Uterus (tissue), 2 donors: Measurements from ENCODE around the gene MED8.

Source experiments
- CTCF ChIP-seq, 4 experiments: fragments of 200-600 bp in 2 of 4; fragments of 450-650 bp in 2 of 4; sonication (generic) in 2 of 4; IDR thresholded peaks; one replicate each; pipeline ENCODE4 v1.5.1; 2016 to 2019; ENCODE audit warnings: antibody characterized with exemption in 4 of 4, mild to moderate bottlenecking in 2 of 4, moderate library complexity in 1 of 4
- POLR2A ChIP-seq, 2 donors: fragments of 450-650 bp; IDR thresholded peaks; one replicate each; pipeline ENCODE4 v1.6.1; 2016; ENCODE audit warnings: antibody characterized with exemption in 2 of 2, mild to moderate bottlenecking in 1 of 2, moderate library complexity in 1 of 2

DNA sequence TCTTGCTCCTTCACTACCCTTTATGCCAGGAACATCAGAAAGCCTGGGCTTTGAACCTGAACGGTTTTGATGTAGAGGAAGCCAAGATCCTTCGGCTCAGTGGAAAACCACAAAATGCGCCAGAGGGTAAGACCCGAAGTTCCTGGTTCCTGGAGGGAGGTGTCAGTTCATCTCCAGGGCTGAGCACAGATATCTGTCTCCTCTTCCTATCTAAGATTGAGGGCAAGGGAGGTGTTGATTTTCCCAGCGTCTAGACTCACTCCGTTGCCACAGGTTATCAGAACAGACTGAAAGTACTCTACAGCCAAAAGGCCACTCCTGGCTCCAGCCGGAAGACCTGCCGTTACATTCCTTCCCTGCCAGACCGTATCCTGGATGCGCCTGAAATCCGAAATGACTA is 29.9 kb downstream of the MED8 start:
- TF ChIP-seq POLR2A (IDR thresholded peaks at IDR 0.05) (no peak), CTCF (IDR thresholded peaks at IDR 0.05) (no peak)
